Measurements from ENCODE around the gene ZNF222.

- TF ChIP-seq EZH2phosphoT487 (IDR thresholded peaks at IDR 0.05; ENCODE audit: borderline replicate concordance) = no peak
- TF ChIP-seq, protein P1, sequence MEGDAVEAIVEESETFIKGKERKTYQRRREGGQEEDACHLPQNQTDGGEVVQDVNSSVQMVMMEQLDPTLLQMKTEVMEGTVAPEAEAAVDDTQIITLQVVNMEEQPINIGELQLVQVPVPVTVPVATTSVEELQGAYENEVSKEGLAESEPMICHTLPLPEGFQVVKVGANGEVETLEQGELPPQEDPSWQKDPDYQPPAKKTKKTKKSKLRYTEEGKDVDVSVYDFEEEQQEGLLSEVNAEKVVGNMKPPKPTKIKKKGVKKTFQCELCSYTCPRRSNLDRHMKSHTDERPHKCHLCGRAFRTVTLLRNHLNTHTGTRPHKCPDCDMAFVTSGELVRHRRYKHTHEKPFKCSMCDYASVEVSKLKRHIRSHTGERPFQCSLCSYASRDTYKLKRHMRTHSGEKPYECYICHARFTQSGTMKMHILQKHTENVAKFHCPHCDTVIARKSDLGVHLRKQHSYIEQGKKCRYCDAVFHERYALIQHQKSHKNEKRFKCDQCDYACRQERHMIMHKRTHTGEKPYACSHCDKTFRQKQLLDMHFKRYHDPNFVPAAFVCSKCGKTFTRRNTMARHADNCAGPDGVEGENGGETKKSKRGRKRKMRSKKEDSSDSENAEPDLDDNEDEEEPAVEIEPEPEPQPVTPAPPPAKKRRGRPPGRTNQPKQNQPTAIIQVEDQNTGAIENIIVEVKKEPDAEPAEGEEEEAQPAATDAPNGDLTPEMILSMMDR (conservative IDR thresholded peaks at IDR 0.05; ENCODE audit: low read length) = no peak
Observed at GRCh38 chr19:44010468-44010867, 14.7 kb upstream of the ZNF222 start.

All from Loucy (cell line).